Cardiac fibroblast (primary cell): Measurements from ENCODE around the gene NAIF1.

Experiments
- DNase-seq, 2 donors: peaks; one replicate each; pipeline versions ENCODE4 v3.0.0 to v3.0.0-alpha.2; 2010; ENCODE audit warnings: low read depth in 2 of 2
- H3K4me3 ChIP-seq, 2 donors: replicated peaks in 1 of 2; 1 replicate in 1 of 2; 2 replicates in 1 of 2; pipeline ENCODE4 v1.5.1; 2011; ENCODE audit warnings: low read depth in 2 of 2, low read length in 2 of 2, mild to moderate bottlenecking in 2 of 2, moderate library complexity in 1 of 2
- TF ChIP-seq, protein P1 (sequence below): IDR thresholded peaks from one replicate; pipeline ENCODE4 v1.5.1; 2011; ENCODE audit warnings: low read depth, mild to moderate bottlenecking, low read length, inconsistent platforms

Gene NAIF1

DNA sequence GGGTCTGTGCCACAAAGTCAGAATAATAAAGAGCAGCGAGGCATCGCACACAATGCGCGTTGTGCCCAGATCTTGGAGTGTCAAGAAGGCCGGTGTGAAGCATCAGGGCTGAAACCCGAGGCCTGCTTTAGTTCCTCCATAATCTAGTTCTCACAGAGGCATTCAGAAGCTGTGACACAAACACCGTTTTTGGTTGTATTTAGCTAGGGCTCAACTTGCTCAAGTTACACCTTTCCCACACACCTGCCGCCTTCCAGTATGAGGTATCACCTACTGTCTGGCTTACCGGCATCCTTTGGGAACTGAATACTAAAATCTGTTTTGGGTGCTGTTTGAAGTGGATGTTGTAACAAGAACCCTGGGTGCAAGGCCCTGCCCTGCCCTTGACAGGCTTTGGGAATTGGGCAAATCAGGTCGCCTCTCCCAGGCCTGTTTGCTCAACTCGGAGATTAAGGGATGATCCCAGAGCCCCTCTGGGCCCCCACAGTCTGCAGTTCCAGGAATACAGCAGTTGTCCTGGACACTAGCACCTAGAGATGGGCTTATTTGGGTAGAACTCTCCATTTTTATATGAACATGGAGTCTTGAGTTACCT lies 27.9 kb upstream of the NAIF1 start:
- no peak for DNase-seq
- TF ChIP-seq, protein P1, sequence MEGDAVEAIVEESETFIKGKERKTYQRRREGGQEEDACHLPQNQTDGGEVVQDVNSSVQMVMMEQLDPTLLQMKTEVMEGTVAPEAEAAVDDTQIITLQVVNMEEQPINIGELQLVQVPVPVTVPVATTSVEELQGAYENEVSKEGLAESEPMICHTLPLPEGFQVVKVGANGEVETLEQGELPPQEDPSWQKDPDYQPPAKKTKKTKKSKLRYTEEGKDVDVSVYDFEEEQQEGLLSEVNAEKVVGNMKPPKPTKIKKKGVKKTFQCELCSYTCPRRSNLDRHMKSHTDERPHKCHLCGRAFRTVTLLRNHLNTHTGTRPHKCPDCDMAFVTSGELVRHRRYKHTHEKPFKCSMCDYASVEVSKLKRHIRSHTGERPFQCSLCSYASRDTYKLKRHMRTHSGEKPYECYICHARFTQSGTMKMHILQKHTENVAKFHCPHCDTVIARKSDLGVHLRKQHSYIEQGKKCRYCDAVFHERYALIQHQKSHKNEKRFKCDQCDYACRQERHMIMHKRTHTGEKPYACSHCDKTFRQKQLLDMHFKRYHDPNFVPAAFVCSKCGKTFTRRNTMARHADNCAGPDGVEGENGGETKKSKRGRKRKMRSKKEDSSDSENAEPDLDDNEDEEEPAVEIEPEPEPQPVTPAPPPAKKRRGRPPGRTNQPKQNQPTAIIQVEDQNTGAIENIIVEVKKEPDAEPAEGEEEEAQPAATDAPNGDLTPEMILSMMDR: no peak
- no peak overlapping the region for H3K4me3 ChIP-seq

DNA sequence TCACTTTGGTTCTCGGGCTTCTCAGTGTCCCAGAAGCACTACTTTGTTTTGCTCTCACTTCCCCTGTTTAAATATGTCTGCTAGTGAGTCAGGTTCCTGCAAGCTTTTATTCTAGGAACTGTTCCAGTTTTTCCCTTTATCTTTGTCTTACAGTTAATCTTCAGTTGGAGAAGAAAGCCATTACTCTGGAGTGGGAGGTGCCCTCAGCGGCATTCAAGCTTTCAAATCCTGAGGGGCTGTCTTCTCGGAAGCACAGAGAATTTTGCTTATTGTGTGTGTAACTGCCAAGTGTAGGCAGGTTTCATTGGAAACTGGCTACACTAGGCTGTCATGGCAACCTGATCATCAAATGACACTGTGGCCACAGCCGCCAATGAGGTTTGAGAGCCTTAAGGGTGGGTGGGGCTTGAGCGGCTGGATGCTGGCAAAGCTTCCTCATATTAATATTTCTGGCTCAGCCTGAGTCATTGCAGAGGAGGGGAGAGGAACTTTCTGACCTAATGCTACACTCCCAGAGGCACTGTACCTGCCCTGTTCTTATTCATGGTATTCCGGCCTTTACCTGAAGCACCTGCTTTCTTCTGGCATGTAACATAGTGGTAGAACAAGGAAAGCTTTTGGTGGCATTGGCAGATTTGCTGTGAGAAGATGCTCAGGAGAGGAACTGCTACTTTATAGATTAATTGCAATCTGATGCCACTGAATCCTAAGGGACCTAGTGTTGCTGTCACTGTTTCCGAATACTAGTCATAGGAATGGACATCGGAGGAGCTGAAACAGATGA lies 27.2 kb upstream of the NAIF1 start:
- DNase-seq: peak; percentile 99
- TF ChIP-seq, protein P1: no peak
- H3K4me3 ChIP-seq: peak overlapping the region in 1 of 2 donors; percentile 22

DNA sequence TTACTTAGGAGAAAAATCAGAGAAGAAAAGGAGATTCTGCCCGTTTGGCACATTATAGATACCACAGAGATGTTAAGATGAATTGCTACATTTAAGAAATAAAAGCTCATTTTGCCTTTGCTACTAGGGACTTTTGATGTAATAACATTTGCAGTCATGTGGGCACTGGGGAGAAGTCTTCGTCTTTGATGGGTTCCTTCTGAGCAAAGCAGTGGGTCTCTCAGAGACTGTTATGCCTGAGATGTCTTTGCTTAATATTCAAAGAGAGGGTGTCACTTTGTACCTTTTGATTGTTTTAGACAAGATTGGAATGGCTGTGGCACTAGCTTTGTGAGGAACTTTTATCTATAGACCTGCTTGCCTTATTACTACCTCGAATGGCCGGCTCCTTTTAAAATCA lies 25.9 kb upstream of the NAIF1 start:
- H3K4me3 ChIP-seq: no peak overlapping the region
- no peak for DNase-seq
- TF ChIP-seq, protein P1: no peak

DNA sequence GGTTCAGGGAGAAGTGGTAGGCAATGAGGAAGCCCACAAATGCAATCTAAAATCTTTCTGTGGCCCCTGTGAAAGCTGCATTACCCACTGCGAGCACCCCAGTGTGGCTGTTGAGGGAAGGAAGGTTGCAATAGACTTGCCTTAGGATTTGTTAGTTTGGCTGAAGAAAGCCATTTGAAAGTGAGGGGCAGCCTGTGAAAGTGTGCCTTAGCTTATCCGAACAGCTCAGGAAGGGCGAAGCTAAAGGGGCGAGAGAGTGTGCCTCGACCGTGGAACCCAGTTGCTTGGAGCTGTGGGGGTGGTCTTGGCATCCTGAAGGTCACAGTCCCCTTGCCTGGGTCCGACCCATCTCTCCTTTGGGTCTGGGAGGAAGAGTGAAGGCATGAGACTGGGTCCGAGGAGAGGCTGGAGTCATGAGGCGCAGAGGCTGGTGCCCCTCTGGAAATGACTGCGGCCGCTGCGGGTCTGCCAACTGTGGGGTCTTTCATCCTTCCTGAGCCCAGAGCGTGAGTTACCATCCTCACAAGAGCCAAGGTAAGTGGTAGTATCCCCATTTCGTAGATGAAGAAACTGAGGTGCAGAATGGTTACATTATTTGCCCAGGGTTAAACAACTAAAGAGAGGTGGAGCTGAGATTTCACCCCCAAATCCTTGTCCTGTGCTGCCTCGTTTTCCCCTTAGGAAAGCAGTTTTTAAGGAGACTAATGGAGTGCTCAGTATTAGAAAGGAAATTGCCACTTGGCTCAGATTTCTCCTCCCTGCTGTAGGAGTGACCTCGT lies 25.3 kb upstream of the NAIF1 start:
- DNase-seq: no peak
- TF ChIP-seq, protein P1: no peak
- peak overlapping the region in 1 of 2 donors; percentile 41 for H3K4me3 ChIP-seq

DNA sequence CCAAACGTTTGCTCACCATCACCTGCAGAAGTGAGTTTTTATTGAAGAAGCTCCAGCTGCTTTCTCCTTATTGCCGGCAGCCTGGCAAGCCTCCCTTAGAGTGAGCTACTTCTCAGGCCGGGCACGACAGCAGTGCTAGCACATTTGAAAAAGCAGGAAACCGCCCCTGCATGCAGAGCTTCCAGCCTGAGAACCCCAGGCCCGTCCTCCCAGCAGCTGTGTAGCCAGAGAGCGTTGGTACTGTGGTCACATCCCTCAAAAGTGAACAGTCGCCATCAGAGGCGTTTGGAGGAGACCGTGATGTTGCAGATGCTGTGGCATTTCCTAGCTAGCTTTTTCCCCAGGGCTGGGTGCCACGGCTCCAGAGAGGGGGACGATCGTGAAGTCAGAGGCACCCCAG lies 24.5 kb upstream of the NAIF1 start:
- DNase-seq: no peak
- TF ChIP-seq, protein P1: no peak
- H3K4me3 ChIP-seq: peak overlapping the region; percentile 30 to 41

DNA sequence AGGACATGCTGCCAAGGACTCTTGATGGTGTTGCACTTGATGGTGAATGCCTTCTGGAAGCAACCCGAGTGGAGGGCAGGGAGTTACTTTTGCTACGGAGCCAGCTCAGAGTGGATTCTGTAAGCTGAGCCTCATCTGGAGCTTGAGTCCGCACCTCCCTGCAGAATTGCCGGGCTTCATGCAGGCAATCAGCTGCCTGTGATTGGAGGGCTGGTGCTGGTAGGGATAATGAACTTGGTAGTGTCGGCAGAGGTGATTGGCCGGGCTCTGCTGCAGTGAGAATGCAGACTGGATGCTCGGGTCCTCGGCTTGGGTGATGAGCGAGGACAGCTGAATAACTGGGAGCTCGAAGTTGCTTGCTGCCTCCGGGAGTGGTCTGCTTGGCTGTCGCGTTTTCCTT lies 24.0 kb upstream of the NAIF1 start:
- TF ChIP-seq, protein P1: no peak
- DNase-seq: peak; percentile 79 to 94
- H3K4me3 ChIP-seq: peak overlapping the region; percentile 30 to 41
